WERI-Rb-1 (cell line): ENCODE measurements around the gene KRT6C.

Experiments
- DNase-seq: peaks from one replicate; pipeline ENCODE4 v3.0.0-alpha.2; 2020
- H3K27ac ChIP-seq: fragments of 250-450 bp; sonication (Bioruptor Pico); 2 replicates; pipeline ENCODE4 v1.5.1; 2020; ENCODE audit warnings: mild to moderate bottlenecking, moderate library complexity
- H3K27me3 ChIP-seq: fragments of 250-450 bp; sonication (Bioruptor Pico); 2 replicates; pipeline ENCODE4 v1.5.1; 2021; ENCODE audit warnings: mild to moderate bottlenecking, low read depth, moderate library complexity; ENCODE audit not compliant: insufficient read depth, severe bottlenecking
- H3K36me3 ChIP-seq: fragments of 250-450 bp; sonication (Bioruptor Pico); 2 replicates; pipeline ENCODE4 v1.5.1; 2020; ENCODE audit warnings: mild to moderate bottlenecking, moderate library complexity
- H3K4me3 ChIP-seq: 2 replicates; pipeline ENCODE4 v1.5.1; 2011; ENCODE audit warnings: low read depth, mild to moderate bottlenecking, control low read depth, low read length
- H3K9me3 ChIP-seq: fragments of 250-450 bp; sonication (Bioruptor Pico); 2 replicates; pipeline ENCODE4 v1.5.1; 2021; ENCODE audit warnings: mild to moderate bottlenecking, moderate library complexity; ENCODE audit not compliant: severe bottlenecking
- TF ChIP-seq, protein P1 (sequence below): IDR thresholded peaks from 2 replicates; pipeline ENCODE4 v1.5.1; 2011; ENCODE audit warnings: low read depth, mild to moderate bottlenecking, control low read depth, inconsistent platforms, low read length

KRT6C gene

DNA sequence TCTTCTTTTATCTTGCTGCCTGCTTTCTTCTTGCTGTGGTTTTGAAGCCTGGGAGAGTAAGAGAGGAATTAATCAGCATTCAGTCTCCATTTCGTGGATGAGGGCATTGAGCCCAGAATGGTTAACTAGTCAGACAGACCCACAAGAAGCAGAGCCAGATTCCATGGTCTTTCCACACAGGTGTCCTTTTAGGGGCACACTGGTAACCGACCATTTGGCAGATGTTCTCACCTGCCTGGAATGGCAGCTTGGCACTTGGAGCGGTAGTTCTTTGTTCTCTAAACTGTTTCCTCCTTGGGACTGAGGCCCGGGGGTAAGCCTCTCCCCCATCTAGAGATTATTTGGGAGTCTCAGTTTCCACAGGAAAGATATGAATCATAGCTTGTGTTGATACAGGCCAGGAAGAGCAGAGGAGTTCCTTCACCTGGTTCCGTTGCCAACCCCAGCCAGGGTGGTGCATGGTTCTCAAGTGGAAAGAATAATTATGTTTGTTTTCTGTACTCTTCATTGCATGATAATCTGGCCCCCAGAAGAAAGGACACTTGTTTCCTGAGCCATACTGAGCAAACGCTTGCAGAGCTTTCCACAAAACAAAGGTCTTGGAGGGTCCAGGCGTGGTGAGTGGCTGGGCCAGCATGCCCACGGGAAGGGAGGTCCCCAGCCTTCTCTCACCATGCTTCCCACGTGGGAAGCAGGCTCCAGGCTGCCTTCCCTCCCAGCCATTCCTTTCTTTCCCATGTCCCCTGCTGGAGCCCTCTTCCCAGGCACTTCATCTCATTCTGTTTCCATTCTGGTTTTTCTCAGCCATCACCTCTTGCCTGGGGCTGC, 37.4 kb downstream of the KRT6C start:
- DNase-seq, result no peak
- TF ChIP-seq, protein P1, sequence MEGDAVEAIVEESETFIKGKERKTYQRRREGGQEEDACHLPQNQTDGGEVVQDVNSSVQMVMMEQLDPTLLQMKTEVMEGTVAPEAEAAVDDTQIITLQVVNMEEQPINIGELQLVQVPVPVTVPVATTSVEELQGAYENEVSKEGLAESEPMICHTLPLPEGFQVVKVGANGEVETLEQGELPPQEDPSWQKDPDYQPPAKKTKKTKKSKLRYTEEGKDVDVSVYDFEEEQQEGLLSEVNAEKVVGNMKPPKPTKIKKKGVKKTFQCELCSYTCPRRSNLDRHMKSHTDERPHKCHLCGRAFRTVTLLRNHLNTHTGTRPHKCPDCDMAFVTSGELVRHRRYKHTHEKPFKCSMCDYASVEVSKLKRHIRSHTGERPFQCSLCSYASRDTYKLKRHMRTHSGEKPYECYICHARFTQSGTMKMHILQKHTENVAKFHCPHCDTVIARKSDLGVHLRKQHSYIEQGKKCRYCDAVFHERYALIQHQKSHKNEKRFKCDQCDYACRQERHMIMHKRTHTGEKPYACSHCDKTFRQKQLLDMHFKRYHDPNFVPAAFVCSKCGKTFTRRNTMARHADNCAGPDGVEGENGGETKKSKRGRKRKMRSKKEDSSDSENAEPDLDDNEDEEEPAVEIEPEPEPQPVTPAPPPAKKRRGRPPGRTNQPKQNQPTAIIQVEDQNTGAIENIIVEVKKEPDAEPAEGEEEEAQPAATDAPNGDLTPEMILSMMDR, result no peak
- no peak overlapping the region for H3K27ac ChIP-seq
- no peaks in the 10 kb centered on the region for H3K9me3 ChIP-seq
- no peaks in the 10 kb centered on the region for H3K36me3 ChIP-seq
- H3K27me3 ChIP-seq, result peaks cover 96% of the 10 kb centered on the region
- no peak overlapping the region for H3K4me3 ChIP-seq

DNA sequence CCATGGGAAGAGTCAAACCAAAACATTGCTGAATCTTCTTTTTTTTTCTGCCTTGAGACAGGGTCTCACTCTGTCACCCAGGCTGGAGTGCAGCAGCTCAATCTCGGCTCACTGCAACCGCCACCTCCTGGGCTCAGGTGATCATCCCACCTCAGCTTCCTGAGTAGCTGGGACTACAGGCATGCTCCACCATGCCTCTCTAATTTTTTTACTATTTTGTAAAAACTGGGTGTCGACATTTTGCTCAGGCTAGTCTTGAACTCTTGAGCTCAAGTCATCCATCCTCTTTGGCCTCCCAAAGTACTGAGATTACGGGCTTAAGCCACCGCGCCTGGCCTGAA, 38.0 kb downstream of the KRT6C start:
- Histone ChIP-seq H3K36me3 (no peaks in the 10 kb centered on the region), H3K27me3 (peaks cover 95% of the 10 kb centered on the region), H3K9me3 (no peaks in the 10 kb centered on the region), H3K4me3 (no peak overlapping the region), H3K27ac (no peak overlapping the region)
- no peak for DNase-seq
- TF ChIP-seq, protein P1, result no peak

- Histone ChIP-seq H3K27me3 (peaks cover 95% of the 10 kb centered on the region), H3K27ac (no peak overlapping the region), H3K4me3 (no peak overlapping the region), H3K36me3 (no peaks in the 10 kb centered on the region), H3K9me3 (no peaks in the 10 kb centered on the region)
- TF ChIP-seq, protein P1, result no peak
- no peak for DNase-seq
Measured at GRCh38 chr12:52434760-52435530, 38.7 kb downstream of the KRT6C start.

DNA sequence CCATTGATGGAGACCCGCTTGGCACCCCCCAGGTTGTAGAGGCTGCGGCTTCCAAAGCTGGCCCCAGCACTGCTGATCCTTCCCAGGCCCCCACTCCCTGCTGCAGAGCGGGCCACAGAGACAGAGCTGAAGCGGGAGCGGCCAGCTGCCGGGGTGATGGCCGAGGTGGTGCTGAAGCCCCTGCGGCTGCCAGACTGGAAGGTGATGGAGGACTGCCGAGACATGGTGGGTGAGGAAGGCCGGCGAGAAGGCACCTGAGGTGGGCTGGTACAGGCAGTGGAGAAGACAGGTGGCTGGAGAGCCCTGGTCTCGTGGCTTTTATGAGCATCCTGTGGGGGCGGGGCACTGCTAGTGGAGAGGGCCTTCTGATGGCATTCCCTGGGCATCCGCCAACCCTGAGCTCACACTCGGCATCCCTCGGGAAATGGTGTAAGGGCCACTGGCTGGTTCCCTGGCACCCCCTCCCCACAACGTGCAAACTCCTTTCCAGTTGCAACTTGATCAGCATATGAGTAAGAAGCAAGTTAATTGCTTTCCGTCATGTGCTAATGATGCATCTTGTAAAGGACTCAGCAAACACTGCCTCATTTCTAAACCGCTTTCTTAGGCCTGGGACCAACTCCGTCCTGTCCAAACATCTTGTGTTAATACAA, 39.4 kb downstream of the KRT6C start, which contains the start of gene KRT75:
KRT75 (minus strand) TSS at position 291 of the 653 bp plus-strand sequence; CDS start at position 224, 67 bp downstream.
- H3K36me3 ChIP-seq, result no peaks in the 10 kb centered on the region
- no peak within 1 kb of the TSS for H3K4me3 ChIP-seq
- H3K27me3 ChIP-seq, result peaks cover 95% of the 10 kb centered on the region
- TF ChIP-seq, protein P1, result no peak
- no peak for DNase-seq
- H3K27ac ChIP-seq, result no peak within 1 kb of the TSS
- no peaks in the 10 kb centered on the region for H3K9me3 ChIP-seq

GRCh38 chr12:52433501-52434080, 40.0 kb downstream of the KRT6C start:
- no peak overlapping the region for H3K27ac ChIP-seq
- TF ChIP-seq, protein P1, result no peak
- no peaks in the 10 kb centered on the region for H3K9me3 ChIP-seq
- no peaks in the 10 kb centered on the region for H3K36me3 ChIP-seq
- no peak for DNase-seq
- H3K27me3 ChIP-seq, result peaks cover 95% of the 10 kb centered on the region
- H3K4me3 ChIP-seq, result no peak overlapping the region
